GM10248 (cell line): ENCODE data around the gene SOX18.

ENCODE experiments used
- CTCF ChIA-PET: fragments of 300-600 bp; sonication (Branson Sonifier 250); formaldehyde crosslinking; extraction: SDS; loops from one replicate; lab custom pipeline; 2021; ENCODE audit warnings: antibody characterized with exemption; lab: Yijun Ruan, JAX
- POLR2A ChIA-PET: fragments of 350-650 bp; sonication (Branson Sonifier 250); formaldehyde crosslinking; extraction: SDS; loops from one replicate; lab custom pipeline; 2020; ENCODE audit warnings: antibody characterized with exemption; lab: Yijun Ruan, JAX
- DNase-seq: peaks from one replicate; pipeline ENCODE4 v3.0.0; 2012; ENCODE audit errors: extremely low spot score
- CTCF ChIP-seq: IDR thresholded peaks from 2 replicates; pipeline ENCODE4 v1.5.1; 2012; ENCODE audit warnings: mild to moderate bottlenecking, low read depth; ENCODE audit errors: extremely low read depth, missing control alignments, control extremely low read depth

Gene SOX18

DNA sequence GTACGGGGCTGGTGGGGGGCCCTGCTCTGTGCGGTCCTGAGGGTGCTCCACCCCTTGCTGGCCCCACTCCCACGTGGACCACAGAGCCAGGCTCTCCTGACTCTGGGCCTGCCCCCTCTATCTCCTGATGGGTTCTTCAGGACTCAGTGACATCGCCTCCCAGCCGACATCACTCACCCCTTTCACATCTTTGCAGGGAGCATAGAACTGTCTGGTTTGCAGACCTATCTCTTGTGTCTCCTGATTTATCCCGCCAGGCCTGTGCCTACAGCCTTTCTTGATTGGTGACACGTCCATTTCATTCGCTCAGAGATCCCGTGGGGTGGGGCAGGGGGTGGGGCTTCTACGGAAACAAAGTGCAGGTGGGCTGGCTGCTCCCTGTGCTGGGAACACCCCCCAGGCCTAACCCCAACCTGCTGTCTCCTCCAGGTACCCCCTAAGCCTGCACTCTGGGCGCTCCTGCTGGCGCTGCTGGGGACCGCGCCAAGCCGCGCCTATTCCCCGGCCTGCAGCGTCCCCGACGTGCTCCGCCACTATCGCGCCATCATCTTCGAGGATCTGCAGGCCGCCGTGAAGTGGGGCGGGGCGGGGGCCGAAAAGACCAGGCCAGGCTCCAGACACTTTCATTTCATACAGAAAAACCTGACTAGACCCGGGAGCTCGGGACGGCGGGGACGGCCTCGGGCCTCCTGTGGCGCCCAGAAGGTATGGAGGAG, 11.8 kb downstream of the SOX18 start:
- peak; percentile 63 for DNase-seq
- ChIA-PET CTCF (interaction anchor here (0.7 to 7.4 kb wide), 19 partner anchors 10 to 499 kb away, joined by 3 to 116 read pairs (median 12); partner anchors contain the start of genes PRPF6, SAMD10, SOX18 and TCEA2), POLR2A (interaction anchor here (0.5 to 2.5 kb wide), 4 partner anchors 10 to 65 kb away, joined by 3 to 8 read pairs (median 7); partner anchors contain the start of genes PRPF6 and SAMD10)
- peak; percentile 11 for TF ChIP-seq CTCF

- no peak for TF ChIP-seq CTCF
- ChIA-PET POLR2A (interaction anchor here (0.5 to 2.5 kb wide), 4 partner anchors 10 to 66 kb away, joined by 3 to 8 read pairs (median 7); partner anchors contain the start of genes PRPF6 and SAMD10), CTCF (interaction anchor here (2.8 to 7.4 kb wide), 7 partner anchors 9 to 63 kb away, joined by 9 to 116 read pairs (median 33); partner anchors contain the start of genes PRPF6, SAMD10 and SOX18)
- DNase-seq = no peak
These were observed 12.3 kb downstream of the SOX18 start for GRCh38 chr20:64037199-64037497.

GRCh38 chr20:64036346-64037198, 12.9 kb downstream of the SOX18 start:
- TF ChIP-seq CTCF = no peak
- no peak for DNase-seq
- ChIA-PET POLR2A (interaction anchor here (1.2 to 2.5 kb wide), 4 partner anchors 9 to 56 kb away, joined by 3 to 8 read pairs (median 7); partner anchors contain the start of genes PRPF6 and SAMD10), CTCF (interaction anchor here (1.1 to 7.4 kb wide), 8 partner anchors 9 to 63 kb away, joined by 3 to 116 read pairs (median 32); partner anchors contain the start of genes PRPF6, SAMD10 and SOX18)

- POLR2A ChIA-PET = interaction anchor here (1.2 to 2.5 kb wide), 3 partner anchors 8 to 56 kb away, joined by 3 to 8 read pairs (median 8); partner anchors contain the start of genes PRPF6 and SAMD10
- TF ChIP-seq CTCF = no peak
- CTCF ChIA-PET = interaction anchor here (1.1 to 6.4 kb wide), 6 partner anchors 8 to 62 kb away, joined by 3 to 116 read pairs (median 20); partner anchors contain the start of genes PRPF6 and SAMD10
- no peak for DNase-seq
These were observed 13.5 kb downstream of the SOX18 start, which contains the start of gene C20orf204 for GRCh38 chr20:64035933-64036345. TSS of gene C20orf204 (plus strand) at chr20:64036182. CDS start at chr20:64036324, 142 bp downstream.

DNA sequence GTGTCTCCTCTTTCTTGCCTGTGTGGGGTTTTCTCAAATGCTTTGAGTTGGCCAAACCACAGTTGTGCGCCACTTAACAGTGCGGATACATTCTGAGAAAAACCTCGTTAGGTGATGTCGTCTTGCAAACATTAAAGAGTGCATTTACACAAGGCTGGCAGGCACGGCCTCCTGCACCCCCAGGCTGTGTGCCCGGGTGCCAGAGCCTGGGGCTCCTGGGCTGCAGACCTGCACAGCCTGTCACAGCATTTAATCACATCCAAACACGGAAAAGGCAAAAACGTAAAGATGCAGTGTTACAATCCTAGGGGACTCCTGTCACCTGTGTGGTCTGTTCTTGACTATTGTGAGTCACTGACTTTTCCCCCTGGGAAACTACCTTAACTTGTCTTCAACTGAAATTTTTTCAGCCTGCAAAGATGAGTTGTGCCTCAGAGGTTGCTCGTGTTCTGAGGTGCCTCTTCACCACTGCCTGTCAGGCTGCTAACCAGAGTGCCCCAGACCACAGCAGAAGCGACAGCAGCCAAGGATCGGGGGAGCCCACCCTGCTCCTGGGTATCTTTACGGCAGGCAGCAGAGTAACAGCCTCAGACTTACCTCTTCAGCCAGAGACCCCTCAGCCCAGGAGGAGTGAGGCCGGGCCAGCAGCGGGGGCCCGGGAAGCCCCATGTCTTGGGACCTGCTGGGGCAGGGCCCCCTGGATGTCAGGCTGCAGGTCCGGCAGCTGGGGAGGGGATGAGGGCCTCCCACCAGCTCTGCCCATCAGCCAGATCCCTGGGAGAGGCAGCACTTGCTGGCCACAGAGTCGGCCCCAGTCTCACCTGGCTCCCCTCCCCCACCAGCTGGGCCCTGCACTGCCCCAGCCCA, 14.1 kb downstream of the SOX18 start:
- no peak for TF ChIP-seq CTCF
- CTCF ChIA-PET = interaction anchor here (1.3 to 6.4 kb wide), 4 partner anchors 7 to 53 kb away, joined by 3 to 116 read pairs (median 20); partner anchors contain the start of genes PRPF6 and SAMD10
- peak; percentile 51 for DNase-seq
- POLR2A ChIA-PET = interaction anchor here (1.2 to 2.5 kb wide), 2 partner anchors 8 to 19 kb away, joined by 3 to 8 read pairs; no protein-coding TSS in a partner anchor
